ENCODE measurements around the gene CHCHD10. TPM values are rescaled to one million over a fixed set of nuclear protein-coding genes. Genes with fewer than 3 reads are reported as not detected.

Gene CHCHD10
- total RNA-seq, 4 donors from 2014 or later: 19.9 to 61.2 (median 31.2) TPM

GRCh38 chr22:23772315-23772648 is 4.5 kb upstream of the CHCHD10 start:
- DNase-seq (ENCODE audit: low spot score): no peak
- TF ChIP-seq CTCF (IDR thresholded peaks at IDR 0.05): no peak
- ATAC-seq (ENCODE audit: low FRiP score): no peak

- DNase-seq (ENCODE audit: low spot score) (no peak), ATAC-seq (ENCODE audit: low FRiP score) (no peak)
- TF ChIP-seq CTCF (IDR thresholded peaks at IDR 0.05): no peak
Measured at GRCh38 chr22:23769321-23769965, 1.7 kb upstream of the CHCHD10 start.

DNA sequence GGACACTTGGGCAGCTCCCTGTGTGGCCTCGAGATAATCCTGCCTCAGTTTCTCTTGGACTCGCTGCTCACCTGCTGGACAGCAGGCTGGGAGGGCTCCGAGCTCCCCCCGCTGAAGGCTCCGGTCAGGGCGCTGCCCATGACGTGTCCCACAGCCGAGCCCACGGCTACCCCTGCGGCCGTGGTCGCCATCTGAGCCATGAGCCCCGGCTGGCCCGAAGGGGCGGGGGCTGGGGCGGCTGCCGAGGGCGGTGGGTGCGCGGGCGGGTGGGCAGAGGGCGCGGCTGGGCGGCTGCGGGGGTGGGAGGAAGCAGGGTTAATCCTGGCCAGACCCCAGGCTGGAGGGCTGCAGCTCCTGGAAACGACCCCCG is 484 bp downstream of the CHCHD10 start:
- no peak for TF ChIP-seq CTCF (IDR thresholded peaks at IDR 0.05)
- ATAC-seq (ENCODE audit: low FRiP score) (no peak), DNase-seq (ENCODE audit: low spot score) (no peak)

- no peak for ATAC-seq (ENCODE audit: low FRiP score)
- no peak for TF ChIP-seq CTCF (IDR thresholded peaks at IDR 0.05)
- no peak for DNase-seq (ENCODE audit: low spot score)
Measured at GRCh38 chr22:23764899-23765881, 2.6 kb downstream of the CHCHD10 start.

DNA sequence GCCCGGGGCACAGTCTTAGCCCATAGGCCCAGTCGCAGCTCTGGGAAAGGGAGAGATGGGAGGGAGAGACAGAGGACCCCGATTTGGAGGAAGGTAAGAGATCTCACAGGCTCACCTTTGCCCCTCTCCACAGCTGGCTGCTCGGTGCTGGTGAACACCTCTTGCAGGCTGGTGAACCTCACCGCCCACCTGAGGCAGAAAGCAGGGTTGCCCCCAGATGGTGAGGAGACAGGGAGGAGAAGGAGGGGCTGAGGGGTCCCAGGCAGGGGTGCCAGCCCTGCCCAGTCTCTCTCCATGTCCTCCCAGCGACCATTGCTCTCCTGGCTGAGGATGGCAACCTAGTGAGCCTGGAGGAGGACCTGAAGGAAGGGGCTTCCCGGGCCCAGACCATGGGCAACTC is 3.8 kb downstream of the CHCHD10 start:
- no peak for TF ChIP-seq CTCF (IDR thresholded peaks at IDR 0.05)
- no peak for ATAC-seq (ENCODE audit: low FRiP score)
- no peak for DNase-seq (ENCODE audit: low spot score)

GRCh38 chr22:23763579-23763945 is 4.2 kb downstream of the CHCHD10 start:
- no peak for DNase-seq (ENCODE audit: low spot score)
- TF ChIP-seq CTCF (IDR thresholded peaks at IDR 0.05): no peak
- no peak for ATAC-seq (ENCODE audit: low FRiP score)
